ENCODE data around the gene SLC9A6. TPM values are rescaled to one million over a fixed set of nuclear protein-coding genes. Genes with fewer than 3 reads are reported as not detected.

Gene SLC9A6
- total and polyA plus RNA-seq, 2 experiments from 2014 or later, result 11.8 to 13.2 TPM

- H3K36me3 ChIP-seq, result no peaks in the 10 kb centered on the region
- H3K4me3 ChIP-seq, result no peak overlapping the region
- peak; percentile 39 to 70 for DNase-seq (ENCODE audit: low read depth in 1 of 2, low spot score in 1 of 2)
- TF ChIP-seq CTCF (IDR thresholded peaks at IDR 0.05; ENCODE audit: low read depth, low read length), result peak; percentile 46
- no peaks in the 10 kb centered on the region for H3K9me3 ChIP-seq (ENCODE audit: low read depth)
- H3K27ac ChIP-seq, result no peak overlapping the region
- no peaks in the 10 kb centered on the region for H3K4me1 ChIP-seq (ENCODE audit: low read depth)
- no peaks in the 10 kb centered on the region for H3K27me3 ChIP-seq
Measured at GRCh38 chrX:136028383-136028984, 43.2 kb downstream of the SLC9A6 start.

GRCh38 chrX:136029766-136030165 is 44.5 kb downstream of the SLC9A6 start:
- no peak for DNase-seq (ENCODE audit: low read depth in 1 of 2, low spot score in 1 of 2)
- Histone ChIP-seq H3K9me3 (ENCODE audit: low read depth) (no peaks in the 10 kb centered on the region), H3K27me3 (no peaks in the 10 kb centered on the region), H3K4me1 (ENCODE audit: low read depth) (no peaks in the 10 kb centered on the region), H3K36me3 (no peaks in the 10 kb centered on the region), H3K27ac (no peak overlapping the region), H3K4me3 (no peak overlapping the region)
- TF ChIP-seq CTCF (IDR thresholded peaks at IDR 0.05; ENCODE audit: low read depth, low read length), result no peak

GRCh38 chrX:136030303-136031191 is 45.3 kb downstream of the SLC9A6 start:
- H3K36me3 ChIP-seq, result no peaks in the 10 kb centered on the region
- H3K4me3 ChIP-seq, result no peak overlapping the region
- H3K4me1 ChIP-seq (ENCODE audit: low read depth), result no peaks in the 10 kb centered on the region
- H3K27me3 ChIP-seq, result no peaks in the 10 kb centered on the region
- H3K9me3 ChIP-seq (ENCODE audit: low read depth), result no peaks in the 10 kb centered on the region
- no peak for TF ChIP-seq CTCF (IDR thresholded peaks at IDR 0.05; ENCODE audit: low read depth, low read length)
- peak; percentile 3 to 62 for DNase-seq (ENCODE audit: low read depth in 1 of 2, low spot score in 1 of 2)
- no peak overlapping the region for H3K27ac ChIP-seq

- DNase-seq (ENCODE audit: low read depth in 1 of 2, low spot score in 1 of 2), result no peak
- TF ChIP-seq CTCF (IDR thresholded peaks at IDR 0.05; ENCODE audit: low read depth, low read length), result no peak
- Histone ChIP-seq H3K9me3 (ENCODE audit: low read depth) (no peaks in the 10 kb centered on the region), H3K4me3 (no peak overlapping the region), H3K36me3 (no peaks in the 10 kb centered on the region), H3K27ac (no peak overlapping the region), H3K27me3 (no peaks in the 10 kb centered on the region), H3K4me1 (ENCODE audit: low read depth) (no peaks in the 10 kb centered on the region)
Measured at GRCh38 chrX:136031626-136032025, 46.4 kb downstream of the SLC9A6 start.

- Histone ChIP-seq H3K9me3 (ENCODE audit: low read depth) (no peaks in the 10 kb centered on the region), H3K36me3 (no peaks in the 10 kb centered on the region), H3K27me3 (no peaks in the 10 kb centered on the region), H3K4me1 (ENCODE audit: low read depth) (no peaks in the 10 kb centered on the region), H3K4me3 (no peak overlapping the region), H3K27ac (no peak overlapping the region)
- TF ChIP-seq CTCF (IDR thresholded peaks at IDR 0.05; ENCODE audit: low read depth, low read length), result no peak
- DNase-seq (ENCODE audit: low read depth in 1 of 2, low spot score in 1 of 2), result no peak
Measured at GRCh38 chrX:136032370-136032769, 47.1 kb downstream of the SLC9A6 start.

Data from cardiac muscle cell (in vitro differentiated cells and primary cell).